Erythroblast (primary cell): ENCODE data around the gene RASGRP4.
A peak's percentile ranks its signal among the peaks of the same experiment; 100 is the strongest.
"Not testable (repeated sequence)": the region's sequence is repeated elsewhere in the genome, so short reads cannot be mapped to it uniquely, and the experiment has no call there.

ENCODE experiments used
- DNase-seq, 2 experiments: peaks; one replicate each; lab custom pipeline; 2025; lab: John Stamatoyannopoulos, UW
- GATA1 ChIP-seq: IDR thresholded peaks from 2 replicates; pipeline ENCODE4 v1.6.1; 2011; ENCODE audit warnings: low read depth, mild to moderate bottlenecking, control low read depth, low read length, moderate library complexity
- POLR2A ChIP-seq: IDR thresholded peaks from 2 replicates; pipeline ENCODE4 v1.6.1; 2011; ENCODE audit warnings: mild to moderate bottlenecking, low read length

RASGRP4 gene

DNA sequence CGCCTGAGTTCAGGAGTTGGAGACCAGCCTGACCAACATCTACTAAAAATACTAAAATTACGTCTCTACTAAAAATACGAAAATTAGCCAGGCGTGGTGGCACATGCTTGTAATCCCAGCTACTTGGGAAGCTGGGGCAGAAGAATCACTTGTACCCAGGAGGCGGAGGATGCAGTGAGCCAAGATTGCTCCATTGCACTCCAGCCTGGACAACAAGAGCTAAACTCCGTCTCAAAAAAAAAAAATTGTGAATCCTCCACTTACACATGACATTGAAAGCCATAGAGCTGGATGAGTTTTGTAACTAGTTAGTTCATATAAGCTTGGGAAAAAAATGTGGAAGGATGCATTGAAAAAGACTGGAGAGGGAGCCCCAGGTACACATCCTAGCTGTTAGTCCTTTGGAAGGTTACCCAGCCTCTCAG, 52.1 kb downstream of the RASGRP4 start:
- no peak for DNase-seq
- TF ChIP-seq GATA1 (no peak), POLR2A (no peak)

DNA sequence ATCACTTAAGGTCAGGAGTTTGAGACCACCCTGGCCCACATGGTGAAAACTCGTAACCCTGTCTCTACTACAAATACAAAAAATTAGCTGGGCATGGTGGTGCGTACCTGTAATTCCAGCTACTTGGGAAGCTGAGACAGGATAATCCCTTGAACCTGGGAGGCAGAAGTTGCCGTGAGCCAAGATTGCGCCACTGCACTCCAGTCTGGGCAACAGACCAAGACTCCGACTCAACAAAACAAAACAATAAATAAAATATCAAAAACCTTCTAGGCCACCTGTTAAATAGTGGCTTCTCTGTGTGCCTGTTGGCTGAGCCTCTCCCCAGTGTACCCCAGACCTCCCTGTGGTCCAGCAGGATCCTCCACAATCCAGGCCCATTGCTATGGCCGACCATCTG, 54.9 kb downstream of the RASGRP4 start:
- TF ChIP-seq POLR2A (no peak), GATA1 (no peak)
- DNase-seq: no peak

DNA sequence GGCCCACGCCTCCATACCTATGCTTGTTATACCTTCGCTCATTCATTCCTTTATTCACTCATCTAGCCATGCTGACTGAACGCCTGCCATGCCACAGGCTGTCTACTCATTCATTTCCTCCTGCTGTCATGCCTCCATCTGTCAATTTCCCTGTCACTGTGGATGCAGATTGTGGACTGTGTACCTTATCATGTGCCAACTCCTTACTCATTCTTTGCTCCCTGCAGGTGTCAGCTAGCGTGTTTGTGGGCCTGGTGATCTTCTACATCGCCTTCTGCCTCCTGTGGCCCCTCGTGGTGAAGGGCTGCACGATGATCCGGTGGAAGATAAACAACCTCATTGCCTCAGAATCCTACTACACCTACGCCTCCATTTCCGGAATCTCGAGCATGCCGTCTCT, 55.7 kb downstream of the RASGRP4 start:
- no peak for DNase-seq
- TF ChIP-seq POLR2A (no peak), GATA1 (no peak)

DNA sequence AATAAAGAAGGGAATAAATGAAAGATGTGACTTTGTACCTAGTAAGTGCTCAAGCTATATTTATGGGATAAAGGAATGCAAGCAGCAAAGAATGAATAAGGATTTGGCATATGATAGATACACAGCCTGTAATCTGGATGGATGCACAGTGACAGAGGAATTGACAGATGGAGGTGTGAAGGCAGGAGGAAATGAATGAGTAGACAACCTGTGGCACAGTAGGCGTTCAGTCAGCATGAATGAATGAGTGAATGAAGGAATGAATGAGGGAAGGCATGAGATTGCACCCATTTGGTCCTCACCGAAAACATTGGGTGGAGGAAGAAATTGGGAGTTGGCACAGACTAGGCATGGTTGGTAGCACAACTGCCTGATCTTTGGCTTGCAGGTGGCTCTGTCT, 56.4 kb downstream of the RASGRP4 start:
- DNase-seq: no peak
- TF ChIP-seq POLR2A: no peak
- no peak for TF ChIP-seq GATA1

DNA sequence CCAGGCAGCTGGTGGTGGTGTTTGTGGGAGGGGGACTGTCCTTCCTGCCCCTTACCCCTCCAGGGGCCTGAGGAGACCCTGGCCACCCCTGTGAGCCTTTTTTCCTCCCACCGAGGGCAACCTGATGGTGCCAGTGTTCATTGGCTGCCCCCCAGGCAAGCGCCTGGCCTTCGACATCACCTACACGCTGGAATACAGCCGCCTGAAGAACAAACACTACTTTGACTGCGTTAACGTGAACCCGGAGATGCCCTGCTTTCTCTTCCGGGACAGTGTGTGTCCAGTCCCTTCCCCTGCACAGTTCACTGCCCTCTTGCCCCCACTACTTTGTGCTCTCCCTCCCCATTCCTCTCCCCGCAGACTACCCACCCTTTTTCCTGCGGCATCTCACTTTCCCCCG, 59.0 kb downstream of the RASGRP4 start:
- no peak for DNase-seq
- TF ChIP-seq GATA1: no peak
- TF ChIP-seq POLR2A: no peak

DNA sequence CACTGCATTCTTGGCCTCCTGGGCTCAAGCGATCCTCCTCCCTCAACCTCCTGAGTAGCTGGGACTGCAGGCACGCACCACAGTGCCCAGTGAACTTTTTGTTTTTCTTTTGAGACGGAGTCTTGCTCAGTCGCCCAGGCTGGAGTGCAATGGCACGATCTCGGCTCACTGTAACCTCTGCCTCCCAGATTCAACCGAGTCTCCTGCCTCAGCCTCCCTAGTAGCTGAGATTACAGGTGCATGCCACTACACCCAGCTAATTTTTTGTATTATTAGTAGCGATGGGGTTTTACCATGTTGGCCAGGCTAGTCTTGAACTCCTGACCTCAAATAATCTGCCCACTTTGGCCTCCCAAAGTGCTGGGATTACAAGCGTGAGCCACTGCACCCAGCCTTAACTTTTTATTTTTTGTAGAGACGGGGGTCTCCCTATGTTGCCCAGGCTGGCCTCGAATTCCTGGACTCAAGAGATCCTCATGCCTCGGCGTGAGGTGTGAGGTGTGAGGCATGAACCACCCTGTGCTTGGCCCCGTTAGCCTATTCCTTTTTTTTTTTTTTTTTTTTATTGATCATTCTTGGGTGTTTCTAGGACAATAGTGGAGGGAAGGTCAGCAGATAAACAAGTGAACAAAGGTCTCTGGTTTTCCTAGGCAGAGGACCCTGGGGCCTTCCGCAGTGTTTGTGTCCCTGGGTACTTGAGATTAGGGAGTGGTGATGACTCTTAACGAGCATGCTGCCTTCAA, 62.9 kb downstream of the RASGRP4 start:
- not testable (repeated sequence) for DNase-seq

DNA sequence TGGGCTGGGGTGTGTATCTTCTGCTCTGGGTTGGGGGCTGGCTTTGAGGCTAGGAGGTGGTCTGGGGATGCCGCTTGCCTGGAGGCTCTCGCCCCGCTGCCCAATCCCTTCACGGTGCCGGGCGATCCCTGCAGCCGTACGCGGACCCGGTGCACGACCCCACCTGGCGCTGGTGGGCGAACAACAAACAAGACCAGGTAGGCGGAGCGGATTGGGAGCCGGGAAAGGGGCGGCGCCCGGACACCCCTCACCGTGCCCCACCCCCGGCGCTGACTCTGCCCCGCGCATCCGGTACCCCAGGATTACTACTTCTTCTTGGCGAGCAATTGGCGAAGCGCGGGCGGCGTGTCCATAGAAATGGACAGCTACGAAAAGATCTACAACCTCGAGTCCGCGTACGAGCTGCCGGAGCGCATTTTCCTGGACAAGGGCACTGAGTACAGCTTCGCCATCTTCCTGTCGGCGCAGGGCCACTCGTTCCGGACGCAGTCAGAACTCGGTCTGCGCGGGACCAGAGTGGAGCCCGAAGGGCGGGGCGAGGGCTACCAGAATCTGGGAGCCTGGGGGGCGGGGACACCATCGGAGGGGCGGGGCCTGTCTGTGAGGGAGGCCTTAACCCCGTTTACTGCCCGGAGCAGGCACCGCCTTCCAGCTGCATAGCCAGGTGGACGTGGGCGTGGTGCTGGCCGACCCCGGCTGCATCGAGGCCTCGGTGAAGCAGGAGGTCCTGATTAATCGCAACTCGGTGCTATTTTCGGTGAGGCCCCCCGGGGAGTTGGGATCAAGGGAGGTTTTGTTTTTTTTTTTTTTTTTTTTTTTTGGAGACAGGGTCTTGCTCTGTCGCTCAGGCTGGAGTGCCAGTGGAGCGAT, 63.7 kb downstream of the RASGRP4 start:
- DNase-seq: peak; percentile 61 to 70
- no peak for TF ChIP-seq POLR2A
- TF ChIP-seq GATA1: no peak

DNA sequence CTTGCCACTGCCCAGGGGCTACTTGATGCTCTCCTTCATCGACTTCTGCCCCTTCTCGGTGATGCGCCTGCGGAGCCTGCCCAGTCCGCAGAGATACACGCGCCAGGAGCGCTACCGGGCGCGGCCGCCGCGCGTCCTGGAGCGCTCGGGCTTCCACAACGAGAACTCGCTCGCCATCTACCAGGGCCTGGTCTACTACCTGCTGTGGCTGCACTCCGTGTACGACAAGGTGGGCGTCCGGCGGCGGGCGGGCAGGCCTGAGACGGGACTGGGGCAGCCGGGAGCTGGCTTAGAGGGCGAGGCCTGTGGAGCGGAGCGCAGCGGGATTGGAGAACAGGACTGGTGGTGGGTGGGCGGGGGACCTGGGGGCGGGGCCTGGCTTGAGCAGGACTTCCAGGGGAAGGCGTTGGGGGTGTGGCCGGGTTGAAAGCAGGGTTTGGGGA, 64.4 kb downstream of the RASGRP4 start:
- DNase-seq: peak; percentile 59 to 65
- TF ChIP-seq POLR2A (no peak), GATA1 (no peak)

DNA sequence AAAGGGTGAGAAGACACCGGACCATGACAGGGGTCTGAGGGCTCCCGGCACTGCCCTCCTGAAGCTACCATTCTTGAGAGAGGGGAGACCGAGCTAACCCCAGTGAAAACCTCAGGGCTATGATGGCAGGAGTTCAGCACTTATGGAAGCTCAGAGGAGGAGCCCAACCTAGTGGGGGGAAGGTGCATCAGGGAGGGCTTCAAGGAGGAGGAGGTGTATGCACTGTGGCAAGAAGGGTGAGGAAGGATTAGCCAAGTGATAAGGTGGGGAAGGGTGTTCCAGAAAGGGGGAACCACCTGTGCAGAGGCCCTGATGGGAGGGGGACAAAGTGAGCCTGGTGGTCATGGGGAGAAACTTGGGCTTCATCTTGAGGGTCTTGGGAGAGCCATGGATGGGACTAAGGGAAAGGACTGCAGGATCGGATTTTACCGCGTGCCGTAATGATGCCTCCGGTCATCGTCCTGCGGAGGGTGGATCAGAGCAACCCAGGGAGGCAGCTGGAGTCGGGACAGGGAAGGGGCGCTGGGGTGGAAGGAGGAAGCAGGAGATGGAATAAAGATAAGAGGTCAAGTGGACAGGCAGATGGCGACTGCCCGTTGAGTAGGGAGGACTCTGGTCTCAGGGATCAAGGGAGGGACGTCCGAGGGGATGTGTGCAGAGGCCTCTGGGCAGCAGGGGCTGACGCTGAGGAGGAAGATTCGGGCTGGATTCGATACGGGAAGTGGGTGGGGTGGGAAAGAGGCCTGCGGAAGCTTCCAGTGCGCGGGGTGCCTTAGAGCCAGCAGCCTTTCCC, 65.0 kb downstream of the RASGRP4 start:
- no peak for DNase-seq
- TF ChIP-seq GATA1 (no peak), POLR2A (no peak)

DNA sequence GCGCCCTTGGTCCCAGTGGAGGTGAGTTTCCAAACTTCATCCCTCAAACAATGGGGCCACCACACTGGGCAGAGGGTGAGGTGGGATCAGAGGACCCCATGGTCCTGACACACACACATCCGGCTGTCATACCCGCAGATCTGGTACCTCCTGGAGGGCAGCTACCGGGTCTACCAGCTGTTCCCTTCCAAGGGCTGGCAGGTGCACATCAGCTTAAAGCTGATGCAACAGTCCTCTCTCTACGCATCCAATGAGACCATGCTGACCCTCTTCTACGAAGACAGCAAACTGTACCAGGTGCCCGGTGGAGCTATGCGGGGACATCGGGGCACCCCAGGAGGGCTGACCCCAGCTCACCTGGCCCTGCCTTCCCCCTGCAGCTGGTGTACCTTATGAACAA, 65.7 kb downstream of the RASGRP4 start:
- TF ChIP-seq POLR2A (no peak), GATA1 (no peak)
- no peak for DNase-seq

DNA sequence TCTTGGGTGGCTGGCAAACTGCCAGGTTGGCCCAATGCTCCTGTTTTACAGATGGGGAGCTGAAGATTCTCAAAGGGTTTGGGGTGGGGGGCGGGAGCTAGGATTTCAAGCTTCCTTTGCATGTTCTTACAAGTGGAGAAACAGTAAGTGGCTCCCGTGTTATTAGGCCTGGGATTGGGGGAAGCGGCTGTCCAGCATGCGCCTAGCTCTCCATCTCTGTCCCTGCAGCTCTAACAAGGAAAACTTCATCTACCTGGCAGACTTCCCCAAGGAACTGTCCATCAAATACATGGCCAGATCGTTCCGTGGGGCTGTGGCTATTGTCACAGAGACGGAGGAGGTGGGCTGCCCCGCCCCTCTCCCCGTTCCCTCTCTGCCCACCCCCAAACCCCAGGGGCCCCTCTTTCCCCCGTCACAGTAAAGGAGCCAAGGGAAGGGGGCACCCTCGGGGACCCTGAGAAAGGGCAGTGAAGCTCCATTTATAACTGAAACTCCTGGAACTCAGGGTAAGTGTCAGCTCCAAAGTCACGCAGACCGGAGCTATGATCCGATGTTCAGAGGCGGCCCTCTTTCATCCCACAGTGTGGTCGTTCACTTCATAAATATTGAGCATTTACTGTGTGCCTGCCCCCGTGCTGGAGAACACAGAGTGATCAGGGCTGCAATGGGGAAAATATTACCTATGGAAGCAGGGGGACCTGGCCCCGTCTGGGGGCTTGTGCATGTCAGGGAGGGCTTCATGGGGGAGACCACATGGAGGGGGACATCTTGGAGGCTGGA, 66.6 kb downstream of the RASGRP4 start:
- no peak for DNase-seq
- TF ChIP-seq POLR2A (no peak), GATA1 (no peak)
